PFSK-1 (cell line): Measurements from ENCODE around the gene SMAD3.
A peak's percentile ranks its signal among the peaks of the same experiment; 100 is the strongest.

Experiments used
- FOXP2 ChIP-seq: optimal IDR thresholded peaks from 2 replicates; pipeline ENCODE3; 2011; ENCODE audit warnings: borderline replicate concordance, control low read depth, inconsistent platforms; ENCODE audit not compliant: insufficient read depth; ENCODE audit errors: extremely low read length, extremely low read depth
- POLR2AphosphoS5 ChIP-seq: IDR thresholded peaks from 2 replicates; pipeline ENCODE4 v1.6.1; 2012; ENCODE audit warnings: low read depth, mild to moderate bottlenecking, control low read depth, low read length, moderate library complexity
- REST ChIP-seq, 2 experiments: IDR thresholded peaks; 2 replicates each; pipeline versions ENCODE4 v1.6.1 to v1.8.0; 2011 to 2012; ENCODE audit warnings: low read depth in 2 of 2, low read length in 2 of 2, control low read depth in 1 of 2, inconsistent platforms in 1 of 2, mild to moderate bottlenecking in 1 of 2, moderate library complexity in 1 of 2; ENCODE audit not compliant: insufficient read depth in 1 of 2
- SIN3A ChIP-seq: IDR thresholded peaks from 2 replicates; pipeline ENCODE4 v1.6.1; 2012; ENCODE audit warnings: mild to moderate bottlenecking, low read length, moderate library complexity, borderline replicate concordance; ENCODE audit not compliant: insufficient read depth
- TAF1 ChIP-seq: IDR thresholded peaks from 2 replicates; pipeline ENCODE4 v1.6.1; 2012; ENCODE audit warnings: low read length, control low read depth, borderline replicate concordance; ENCODE audit not compliant: insufficient read depth

SMAD3 gene

GRCh38 chr15:67072442-67072841, 7.0 kb downstream of the SMAD3 start:
- TF ChIP-seq SIN3A (no peak), REST (IDR thresholded peaks at IDR 0.05; ENCODE audit: insufficient read depth in 1 of 2, low read depth in 2 of 2, low read length in 2 of 2) (no peak), TAF1 (no peak), FOXP2 (no peak), POLR2AphosphoS5 (no peak)

- TF ChIP-seq SIN3A, result no peak
- no peak for TF ChIP-seq FOXP2
- no peak for TF ChIP-seq POLR2AphosphoS5
- TF ChIP-seq TAF1, result no peak
- no peak for TF ChIP-seq REST (IDR thresholded peaks at IDR 0.05; ENCODE audit: insufficient read depth in 1 of 2, low read depth in 2 of 2, low read length in 2 of 2)
Observed at GRCh38 chr15:67072958-67073357, 7.6 kb downstream of the SMAD3 start.

- TF ChIP-seq REST (IDR thresholded peaks at IDR 0.05; ENCODE audit: insufficient read depth in 1 of 2, low read depth in 2 of 2, low read length in 2 of 2) (no peak), FOXP2 (no peak), TAF1 (no peak), SIN3A (no peak), POLR2AphosphoS5 (no peak)
Observed at GRCh38 chr15:67074886-67075229, 9.5 kb downstream of the SMAD3 start.

GRCh38 chr15:67076147-67076843, 10.9 kb downstream of the SMAD3 start:
- TF ChIP-seq TAF1 (no peak), POLR2AphosphoS5 (no peak), FOXP2 (peak; percentile 87), SIN3A (peak; percentile 79; the same call in 1 of the 2 replicates), REST (IDR thresholded peaks at IDR 0.05; ENCODE audit: insufficient read depth in 1 of 2, low read depth in 2 of 2, low read length in 2 of 2) (no peak)
